22Rv1 (cell line): Measurements from ENCODE around the gene LRRC8A.

ENCODE experiments used
- H3K27ac ChIP-seq: fragments of 450-650 bp; 2 replicates; pipeline ENCODE4 v1.5.1; 2017
- ZFX ChIP-seq: fragments of 450-650 bp; IDR thresholded peaks from 2 replicates; pipeline ENCODE4 v1.6.1; 2017; ENCODE audit warnings: antibody characterized with exemption, borderline replicate concordance
- TF ChIP-seq, protein P1 (sequence below): fragments of 450-650 bp; IDR thresholded peaks from 2 replicates; pipeline ENCODE4 v1.5.1; 2017; ENCODE audit warnings: mild to moderate bottlenecking

LRRC8A gene

GRCh38 chr9:128929560-128929959, 47.6 kb downstream of the LRRC8A start:
- TF ChIP-seq, protein P1, sequence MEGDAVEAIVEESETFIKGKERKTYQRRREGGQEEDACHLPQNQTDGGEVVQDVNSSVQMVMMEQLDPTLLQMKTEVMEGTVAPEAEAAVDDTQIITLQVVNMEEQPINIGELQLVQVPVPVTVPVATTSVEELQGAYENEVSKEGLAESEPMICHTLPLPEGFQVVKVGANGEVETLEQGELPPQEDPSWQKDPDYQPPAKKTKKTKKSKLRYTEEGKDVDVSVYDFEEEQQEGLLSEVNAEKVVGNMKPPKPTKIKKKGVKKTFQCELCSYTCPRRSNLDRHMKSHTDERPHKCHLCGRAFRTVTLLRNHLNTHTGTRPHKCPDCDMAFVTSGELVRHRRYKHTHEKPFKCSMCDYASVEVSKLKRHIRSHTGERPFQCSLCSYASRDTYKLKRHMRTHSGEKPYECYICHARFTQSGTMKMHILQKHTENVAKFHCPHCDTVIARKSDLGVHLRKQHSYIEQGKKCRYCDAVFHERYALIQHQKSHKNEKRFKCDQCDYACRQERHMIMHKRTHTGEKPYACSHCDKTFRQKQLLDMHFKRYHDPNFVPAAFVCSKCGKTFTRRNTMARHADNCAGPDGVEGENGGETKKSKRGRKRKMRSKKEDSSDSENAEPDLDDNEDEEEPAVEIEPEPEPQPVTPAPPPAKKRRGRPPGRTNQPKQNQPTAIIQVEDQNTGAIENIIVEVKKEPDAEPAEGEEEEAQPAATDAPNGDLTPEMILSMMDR = no peak
- TF ChIP-seq ZFX = no peak
- H3K27ac ChIP-seq = no peak overlapping the region

DNA sequence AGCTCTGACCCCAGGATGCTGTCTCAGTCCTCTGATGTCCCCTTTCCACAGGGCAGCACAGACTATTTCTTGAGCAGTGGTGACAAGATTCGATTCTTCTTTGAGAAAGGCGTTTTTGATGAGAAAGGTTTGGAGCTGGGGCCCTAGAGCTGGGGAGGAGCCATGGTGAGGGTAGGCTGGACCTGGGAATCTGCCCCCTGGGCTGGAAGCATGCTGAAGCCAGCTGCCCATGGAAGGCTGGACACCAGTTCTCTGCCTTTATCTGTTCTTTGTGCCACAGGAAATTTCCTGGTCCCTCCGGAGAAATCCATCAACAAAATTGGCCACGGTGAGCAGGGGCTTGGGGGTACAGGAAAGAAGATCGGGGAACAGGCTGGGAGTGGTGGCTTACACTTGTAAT, 51.8 kb downstream of the LRRC8A start:
- no peak for TF ChIP-seq ZFX
- TF ChIP-seq, protein P1 = no peak
- H3K27ac ChIP-seq = no peak overlapping the region

DNA sequence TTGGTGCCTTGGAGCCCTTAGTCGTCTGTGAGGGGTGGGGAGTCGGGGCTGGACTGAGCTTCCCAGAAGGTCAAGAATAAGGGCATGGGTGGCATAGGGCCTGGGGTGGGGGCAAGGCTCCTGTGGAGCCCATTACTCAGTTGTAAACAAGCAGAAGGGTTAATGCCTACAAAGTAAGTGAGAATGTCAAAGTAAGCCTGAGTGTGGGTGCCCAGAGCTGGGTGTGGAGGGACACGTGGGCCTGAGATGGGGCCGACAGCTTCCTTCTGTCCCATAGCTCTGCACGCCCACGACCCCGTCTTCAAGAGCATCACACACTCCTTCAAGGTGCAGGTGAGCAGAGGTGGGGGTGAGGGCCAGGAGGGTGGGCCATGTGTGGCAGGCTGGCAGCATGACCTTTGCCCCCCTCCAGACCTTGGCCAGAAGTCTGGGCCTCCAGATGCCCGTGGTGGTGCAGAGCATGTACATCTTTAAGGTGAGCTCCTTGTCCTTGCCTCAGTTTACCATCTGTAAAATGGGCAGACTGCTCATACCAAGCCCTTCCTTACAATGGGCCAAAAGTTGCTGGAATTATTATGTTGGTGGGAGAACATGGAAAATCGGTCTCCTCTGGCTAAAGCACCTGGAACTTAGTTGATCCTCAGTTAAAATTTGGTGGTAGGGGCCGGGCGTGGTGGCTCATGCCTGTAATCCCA, 54.4 kb downstream of the LRRC8A start:
- no peak overlapping the region for H3K27ac ChIP-seq
- TF ChIP-seq ZFX = no peak
- TF ChIP-seq, protein P1 = no peak

DNA sequence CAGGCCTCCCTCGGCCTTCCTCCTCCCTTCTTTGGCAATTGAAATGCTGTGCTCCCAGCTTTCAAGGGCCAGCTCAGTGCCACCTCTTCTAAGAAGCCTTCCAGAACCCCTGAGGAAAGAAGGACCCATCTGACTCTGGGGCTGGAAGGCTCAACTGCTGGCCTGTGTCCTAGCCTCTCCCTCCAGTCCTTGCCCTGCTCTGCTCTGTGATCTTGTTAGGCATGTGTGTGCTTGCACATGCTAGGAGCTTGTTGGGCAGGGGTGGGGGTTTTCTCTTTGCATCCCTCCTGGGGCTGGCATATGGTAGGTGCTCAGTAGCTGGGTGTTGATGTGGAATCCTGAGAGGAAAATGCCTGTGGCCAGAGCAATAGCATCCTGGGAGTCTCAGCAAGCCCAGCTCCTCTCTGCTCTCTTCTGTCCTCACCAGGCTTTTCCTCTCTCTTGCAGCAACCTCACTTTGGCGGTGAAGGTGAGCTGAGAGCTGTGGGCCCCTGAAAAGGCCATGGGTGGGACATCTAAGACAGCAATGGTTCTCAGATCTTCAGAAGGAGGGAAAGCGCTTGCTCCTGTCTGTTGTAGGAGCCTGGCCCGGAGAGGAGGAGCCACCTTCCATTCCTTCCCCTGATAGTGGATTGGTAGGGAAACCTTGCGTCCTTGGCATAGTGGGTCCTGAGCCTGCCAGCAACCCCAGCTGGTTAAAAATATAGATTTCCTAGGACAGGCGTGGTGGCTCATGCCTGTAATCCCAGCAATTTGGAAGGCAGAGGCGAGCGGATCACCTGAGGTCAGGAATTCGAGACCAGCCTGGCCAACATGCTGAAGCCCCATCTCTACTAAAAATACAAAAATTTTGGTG, 55.6 kb downstream of the LRRC8A start:
- TF ChIP-seq ZFX = no peak
- TF ChIP-seq, protein P1 = no peak
- no peak overlapping the region for H3K27ac ChIP-seq

GRCh38 chr9:128940271-128940921, 58.5 kb downstream of the LRRC8A start:
- TF ChIP-seq, protein P1 = no peak
- TF ChIP-seq ZFX = no peak
- H3K27ac ChIP-seq = no peak overlapping the region

GRCh38 chr9:128940946-128941755, 59.2 kb downstream of the LRRC8A start:
- no peak for TF ChIP-seq ZFX
- TF ChIP-seq, protein P1 = no peak
- no peak overlapping the region for H3K27ac ChIP-seq
